ENCODE measurements around the gene DCN. TPM values are rescaled to one million over a fixed set of nuclear protein-coding genes. Genes with fewer than 3 reads are reported as not detected.

Gene DCN
- total and polyA plus RNA-seq, 2 donors (not counting 3 experiments of a cell fraction or from before 2014, with no cell fraction given), result 0.42 to 0.43 TPM

DNA sequence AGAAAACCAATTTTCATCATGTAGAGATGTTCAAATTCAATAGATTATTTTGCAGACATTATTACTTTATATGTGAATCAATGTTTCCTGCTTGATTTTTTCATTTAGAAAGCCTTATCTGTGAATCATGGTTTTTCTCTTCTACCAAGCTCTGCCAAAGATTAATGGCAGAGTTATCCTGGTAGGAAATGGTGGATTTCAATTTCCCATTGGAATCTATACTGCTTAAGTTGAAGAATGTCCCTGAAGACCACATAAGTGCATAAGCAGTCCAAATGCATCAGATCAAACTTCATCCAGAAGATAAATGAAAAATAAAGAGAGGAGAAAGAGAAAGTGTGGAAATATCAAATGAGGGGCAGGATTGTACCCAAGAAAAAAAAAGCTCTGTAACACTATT is 76.3 kb downstream of the DCN start:
- dilution Hi-C loops (cut with MboI; ENCODE audit: extremely low pct_ligation_motif_present, low sequenced_read_pairs), result no loop called here
- H3K9me3 ChIP-seq (replicated peaks; ENCODE audit: control insufficient read depth, insufficient read depth, low read length), result no peaks in the 10 kb centered on the region
- no TSS peak for BruUV-seq (replicated peaks)
- FAIRE-seq (no peak), DNase-seq (ENCODE audit: low read depth, low spot score) (no peak)
- no peak overlapping the region for H3K4me2 ChIP-seq (ENCODE audit: insufficient read depth, low read length)
- no peak overlapping the region for H3K27ac ChIP-seq (ENCODE audit: insufficient read depth, low read depth, low read length)
- H3K79me2 ChIP-seq (ENCODE audit: control insufficient read depth, insufficient read depth, low read length), result no peaks in the 10 kb centered on the region
- H4K20me1 ChIP-seq (replicated peaks; ENCODE audit: control insufficient read depth, extremely low read depth, insufficient read depth, low read length), result no peaks in the 10 kb centered on the region
- no peak overlapping the region for H2AFZ ChIP-seq (ENCODE audit: low read depth, low read length)
- POLR2A ChIA-PET, result no interaction called here
- intact Hi-C loops (cut with micrococcal nuclease), result no loop called here
- H3K27me3 ChIP-seq (ENCODE audit: control insufficient read depth in 2 of 2, insufficient read depth in 2 of 2, low read length in 2 of 2), result no peaks in the 10 kb centered on the region
- TF ChIP-seq CTCF (IDR thresholded peaks at IDR 0.05; ENCODE audit: extremely low read depth in 1 of 2, insufficient read depth in 1 of 2, low read depth in 1 of 2, low read length in 2 of 2) (no peak), POLR2A (IDR thresholded peaks at IDR 0.05; ENCODE audit: low read depth, low read length) (no peak), EZH2 (IDR thresholded peaks at IDR 0.05; ENCODE audit: borderline replicate concordance, low read depth, low read length, severe bottlenecking) (no peak), GATA2 (IDR thresholded peaks at IDR 0.05; ENCODE audit: insufficient read depth, insufficient read length, low read depth, low read length) (no peak), FOS (IDR thresholded peaks at IDR 0.05; ENCODE audit: borderline replicate concordance, insufficient read depth, low read length) (no peak), POLR2AphosphoS5 (IDR thresholded peaks at IDR 0.05; ENCODE audit: insufficient read depth, low read depth, low read length) (no peak), JUN (IDR thresholded peaks at IDR 0.05; ENCODE audit: borderline replicate concordance, insufficient read depth, insufficient read length, low read depth) (no peak), MYC (IDR thresholded peaks at IDR 0.05; ENCODE audit: low read depth, low read length) (no peak)
- TF ChIP-seq, protein P1, sequence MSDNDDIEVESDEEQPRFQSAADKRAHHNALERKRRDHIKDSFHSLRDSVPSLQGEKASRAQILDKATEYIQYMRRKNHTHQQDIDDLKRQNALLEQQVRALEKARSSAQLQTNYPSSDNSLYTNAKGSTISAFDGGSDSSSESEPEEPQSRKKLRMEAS (IDR thresholded peaks at IDR 0.05; ENCODE audit: insufficient read depth, insufficient read length), result no peak
- H3K36me3 ChIP-seq (ENCODE audit: control insufficient read depth in 2 of 2, extremely low read depth in 1 of 2, insufficient read depth in 2 of 2, low read length in 2 of 2), result no peaks in the 10 kb centered on the region
- no peaks in the 10 kb centered on the region for H3K4me1 ChIP-seq (ENCODE audit: control insufficient read depth, extremely low read depth, insufficient read depth, low read length)
- no peaks in the 10 kb centered on the region for H3K9me1 ChIP-seq (replicated peaks; ENCODE audit: control insufficient read depth, extremely low read depth, insufficient read depth, low read length)
- no peak overlapping the region for H3K4me3 ChIP-seq (replicated peaks in 1 of 3; ENCODE audit: insufficient read depth in 1 of 3, low read depth in 1 of 3, low read length in 3 of 3)
- CTCF ChIA-PET, result interaction anchor here (0.6 to 1.6 kb wide), 5 partner anchors 10 to 220 kb away, joined by 3 to 6 read pairs (median 3); no protein-coding TSS in a partner anchor
- H3K9ac ChIP-seq (replicated peaks; ENCODE audit: extremely low read depth, insufficient read depth, low read length), result no peak overlapping the region
